HepG2 (cell line): ENCODE measurements around the gene EEPD1. TPM values are rescaled to one million over a fixed set of nuclear protein-coding genes. Genes with fewer than 3 reads are reported as not detected.

Experiments used
- ATAC-seq: fragments of 200-7000 bp; cut with Tn5 transposase; 3 replicates; pipeline ENCODE4 v1.9.1; 2020; ENCODE audit warnings: mild to moderate bottlenecking, moderate library complexity
- BruUV-seq: library from RNA; stranded (reverse); fragments of 400-500 nt; replicated peaks from 2 replicates; lab custom pipeline; 2021; lab: Mats Ljungman, UMichigan
- CTCF ChIA-PET: fragments of 300-600 bp; formaldehyde crosslinking; extraction: SDS; loops from one replicate; lab custom pipeline; 2021; ENCODE audit warnings: low total read pairs, inconsistent platforms, low intra/inter-chr PET ratio; lab: Yijun Ruan, JAX
- POLR2A ChIA-PET: fragments of 350-600 bp; sonication (Branson Sonifier 250); formaldehyde crosslinking; loops from one replicate; lab custom pipeline; 2020; ENCODE audit warnings: antibody characterized with exemption, inconsistent platforms; lab: Yijun Ruan, JAX
- DNase-seq: peaks from one replicate; pipeline ENCODE4 v3.0.0-alpha.2; 2015; ENCODE audit warnings: low spot score
- FAIRE-seq: peaks from 3 replicates; lab custom pipeline; 2011; peaks lifted over from hg19 to GRCh38; lab: Jason Lieb, UNC
- H2AFZ ChIP-seq: one replicate; pipeline ENCODE4 v1.6.1; 2011; ENCODE audit warnings: low read length, inconsistent platforms
- H3K27ac ChIP-seq: fragments of 300-600 bp; 3 replicates; pipeline ENCODE4 v1.8.0; 2011; ENCODE audit warnings: mixed run types, mild to moderate bottlenecking, mixed read lengths, low read length, inconsistent platforms; ENCODE audit not compliant: insufficient read depth; ENCODE audit errors: extremely low read length
- H3K27me3 ChIP-seq, 2 experiments: fragments of 200-600 bp in 1 of 2; 2 replicates in 1 of 2; 3 replicates in 1 of 2; pipeline versions ENCODE4 v1.6.0 to v1.8.0; 2011; ENCODE audit warnings: low read length in 2 of 2, mild to moderate bottlenecking in 2 of 2, moderate library complexity in 2 of 2, inconsistent platforms in 1 of 2; ENCODE audit not compliant: insufficient read depth in 2 of 2, control insufficient read depth in 1 of 2
- H3K36me3 ChIP-seq, 2 experiments: fragments of 200-600 bp in 1 of 2; replicated peaks in 1 of 2; 2 replicates in 1 of 2; 3 replicates in 1 of 2; pipeline versions ENCODE4 v1.5.1 to v1.8.0; 2011; ENCODE audit warnings: low read length in 2 of 2, inconsistent platforms in 1 of 2; ENCODE audit not compliant: insufficient read depth in 2 of 2, control insufficient read depth in 1 of 2
- H3K4me1 ChIP-seq: 2 replicates; pipeline ENCODE4 v1.5.1; 2012; ENCODE audit warnings: low read length, inconsistent platforms; ENCODE audit not compliant: insufficient read depth
- H3K4me2 ChIP-seq: 2 replicates; pipeline ENCODE4 v1.6.0; 2011; ENCODE audit warnings: low read depth, low read length, inconsistent platforms
- H3K4me3 ChIP-seq, 3 experiments: fragments of 200-600 bp in 1 of 3; sonication (generic), shearing (Covaris generic) in 1 of 3; replicated peaks in 1 of 3; 2 replicates each; pipeline ENCODE4 v1.5.1; 2011 to 2016; ENCODE audit warnings: low read length in 3 of 3, inconsistent platforms in 2 of 3, low read depth in 2 of 3, mild to moderate bottlenecking in 2 of 3, control low read depth in 1 of 3, mixed read lengths in 1 of 3; ENCODE audit not compliant: insufficient read depth in 1 of 3
- H3K79me2 ChIP-seq: one replicate; pipeline ENCODE4 v1.6.1; 2011; ENCODE audit warnings: low read length, inconsistent platforms; ENCODE audit not compliant: insufficient read depth
- H3K9ac ChIP-seq: 2 replicates; pipeline ENCODE4 v1.6.0; 2011; ENCODE audit warnings: mild to moderate bottlenecking, low read depth, low read length, inconsistent platforms; ENCODE audit not compliant: insufficient read depth
- H3K9me3 ChIP-seq: 2 replicates; pipeline ENCODE4 v1.5.1; 2012; ENCODE audit warnings: mild to moderate bottlenecking, low read length
- H4K20me1 ChIP-seq: 2 replicates; pipeline ENCODE4 v1.6.0; 2011; ENCODE audit warnings: inconsistent platforms, mild to moderate bottlenecking, low read length, moderate library complexity; ENCODE audit not compliant: insufficient read depth
- HNRNPH1 ChIP-seq: fragments of 200-400 bp; formaldehyde crosslinking; optimal IDR thresholded peaks from 2 replicates; pipeline ENCODE3; 2017; ENCODE audit warnings: mild to moderate bottlenecking, low read depth, low read length
- NCOR1 ChIP-seq: fragments of 200-600 bp; sonication (generic); IDR thresholded peaks from 2 replicates; pipeline ENCODE4 v1.7.0; 2017; ENCODE audit warnings: antibody characterized with exemption, low read length, borderline replicate concordance
- NFE2L2 ChIP-seq: fragments of 150-350 bp; IDR thresholded peaks from 2 replicates; pipeline ENCODE4 v1.6.1; 2014; ENCODE audit warnings: low read length
- RCOR2 ChIP-seq: IDR thresholded peaks from 2 replicates; pipeline ENCODE4 v1.6.1; 2016; ENCODE audit warnings: missing biosample characterization, missing genetic modification reagents
- SMARCC2 ChIP-seq: fragments of 450-650 bp; IDR thresholded peaks from 2 replicates; pipeline ENCODE4 v1.6.1; 2017; ENCODE audit warnings: antibody characterized with exemption, mild to moderate bottlenecking
- XRCC5 ChIP-seq: fragments of 200-400 bp; formaldehyde crosslinking; optimal IDR thresholded peaks from 2 replicates; pipeline ENCODE3; 2017; ENCODE audit warnings: mild to moderate bottlenecking, low read length
- ZMAT3 ChIP-seq: sonication (generic); formaldehyde crosslinking; conservative IDR thresholded peaks from 2 replicates; pipeline ENCODE4 v1.7.0; 2021; ENCODE audit warnings: missing genetic modification reagents
- ZNF143 ChIP-seq: sonication (generic); formaldehyde crosslinking; IDR thresholded peaks from 2 replicates; pipeline ENCODE4 v1.4.0; 2020; ENCODE audit warnings: missing genetic modification reagents
- ZNF180 ChIP-seq: sonication (generic); formaldehyde crosslinking; IDR thresholded peaks from 2 replicates; pipeline ENCODE4 v1.4.0; 2020; ENCODE audit warnings: low read depth, missing genetic modification reagents, borderline replicate concordance
- ZNF510 ChIP-seq: sonication (generic); formaldehyde crosslinking; IDR thresholded peaks from 2 replicates; pipeline ENCODE4 v1.4.0; 2020; ENCODE audit warnings: low read depth, mild to moderate bottlenecking, missing genetic modification reagents
- ZNF552 ChIP-seq: sonication (generic); formaldehyde crosslinking; IDR thresholded peaks from 2 replicates; pipeline ENCODE4 v1.9.0; 2022; ENCODE audit warnings: missing genetic modification reagents, mild to moderate bottlenecking, borderline replicate concordance
- ZNF616 ChIP-seq: sonication (generic); formaldehyde crosslinking; IDR thresholded peaks from 2 replicates; pipeline ENCODE4 v1.5.0; 2020; ENCODE audit warnings: low read depth, mild to moderate bottlenecking, missing genetic modification reagents
- ZNF761 ChIP-seq: sonication (generic); formaldehyde crosslinking; conservative IDR thresholded peaks from 2 replicates; pipeline ENCODE4 v1.4.0; 2020; ENCODE audit warnings: mild to moderate bottlenecking, missing genetic modification reagents
- WGBS: methylation state at CpG from one replicate; pipeline ENCODE4 v1.1.6; 2017; ENCODE audit warnings: low lambda C conversion rate; 5-methylcytosine and 5-hydroxymethylcytosine counted together
- in situ Hi-C: cut with HindIII; loops from 2 replicates; pipeline ENCODE4 v1.10.0; 2017; ENCODE audit warnings: low pct_unique_long_range_greater_than_20kb; ENCODE audit not compliant: extremely low pct_ligation_motif_present
- intact Hi-C: fragments of 100-400 bp; cut with micrococcal nuclease; formaldehyde crosslinking; loops from one replicate; pipeline ENCODE4 v1.10.0; 2022; ENCODE audit not compliant: unreplicated experiment
- polyA plus RNA-seq, 8 experiments: library from polyadenylated mRNA; depleted of rRNA in 3 of 8; stranded (reverse) in 7 of 8; unstranded in 1 of 8; fragments of >200 nt; fragmentation: Illumina TruSeq in 4 of 8; extraction: Trizol in 4 of 8; gene quantifications; 2 replicates each; pipeline versions ENCODE4 v1.2.1 to v1.2.3, GENCODE V29; 2011 to 2016; ENCODE audit warnings: low read depth in 4 of 8, missing spikeins in 1 of 8, mixed read lengths in 1 of 8; ENCODE audit not compliant: insufficient read depth in 1 of 8
- total RNA-seq, 5 experiments: library from RNA; depleted of rRNA; stranded (reverse); fragments of >200 nt; fragmentation: Illumina TruSeq; extraction: Trizol; gene quantifications; 2 replicates each; pipeline ENCODE4 v1.2.3, GENCODE V29; 2016; ENCODE audit warnings: low read depth in 1 of 5
- TF ChIP-seq, protein P1 (sequence below): conservative IDR thresholded peaks from 2 replicates; pipeline ENCODE4 v1.6.1; 2018; ENCODE audit warnings: missing genetic modification reagents
- TF ChIP-seq, protein P2 (sequence below), 2 experiments: fragments of 450-650 bp in 1 of 2; sonication (generic) in 1 of 2; formaldehyde crosslinking; IDR thresholded peaks; 2 replicates each; pipeline versions ENCODE4 v1.5.0 to v1.8.0; 2020 to 2022; ENCODE audit warnings: mild to moderate bottlenecking in 1 of 2, missing genetic modification reagents in 1 of 2
- TF ChIP-seq, protein P3 (sequence below): sonication (generic); formaldehyde crosslinking; conservative IDR thresholded peaks from 2 replicates; pipeline ENCODE4 v1.4.0; 2020; ENCODE audit warnings: missing genetic modification reagents
- TF ChIP-seq, protein P4 (sequence below): sonication (generic); formaldehyde crosslinking; IDR thresholded peaks from 2 replicates; pipeline ENCODE4 v1.4.0; 2020; ENCODE audit warnings: mild to moderate bottlenecking, low read depth, missing genetic modification reagents
- TF ChIP-seq, protein P5 (sequence below): sonication (generic); formaldehyde crosslinking; IDR thresholded peaks from 2 replicates; pipeline ENCODE4 v1.5.1; 2020; ENCODE audit warnings: mild to moderate bottlenecking, missing genetic modification reagents, borderline replicate concordance

EEPD1 gene
- total and polyA plus RNA-seq, 2 of the 13 experiments (the other 11 are each of a cell fraction or from before 2014, with no cell fraction given), result 10.1 to 16.4 TPM

DNA sequence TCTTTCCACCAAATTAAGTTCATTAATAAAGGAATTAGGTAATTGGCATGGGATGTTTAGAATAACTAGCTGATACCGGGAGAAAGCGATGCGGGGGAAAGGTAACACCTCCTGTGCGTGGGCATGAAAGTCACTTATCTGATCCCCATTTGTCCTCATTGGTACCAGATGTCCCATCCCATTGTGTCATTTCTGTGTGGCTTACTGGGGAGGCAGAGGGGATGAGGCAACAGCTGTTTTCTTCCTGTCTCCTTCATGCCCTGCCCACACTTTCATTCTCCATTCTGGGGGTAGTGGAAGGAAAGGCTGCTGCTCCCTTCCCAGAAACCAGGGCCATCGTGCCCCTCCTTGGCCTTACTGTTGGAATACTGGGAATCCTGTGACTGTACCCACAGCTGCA, 27.1 kb downstream of the EEPD1 start:
- WGBS, result 78% methylated on average over 5 of the region's 5 CpGs
- no peak overlapping the region for H3K4me3 ChIP-seq
- no peaks in the 10 kb centered on the region for H3K27me3 ChIP-seq
- no peak overlapping the region for H3K4me2 ChIP-seq
- FAIRE-seq (no peak), ATAC-seq (no peak), DNase-seq (no peak)
- no peaks in the 10 kb centered on the region for H4K20me1 ChIP-seq
- no peak overlapping the region for H3K9ac ChIP-seq
- intact Hi-C loops (no loop called here), in situ Hi-C loops (no loop called here)
- H3K27ac ChIP-seq, result no peak overlapping the region
- ChIA-PET POLR2A (no interaction called here), CTCF (no interaction called here)
- H3K79me2 ChIP-seq, result peaks cover 21% of the 10 kb centered on the region
- peaks cover 6% of the 10 kb centered on the region in 2 experiments; a peak in 3 of 5 replicates for H3K36me3 ChIP-seq
- BruUV-seq, result no TSS peak
- TF ChIP-seq NFE2L2 (no peak), ZNF761 (no peak), XRCC5 (no peak), ZMAT3 (no peak), RCOR2 (no peak), ZNF143 (CRISPR knock-in tag) (no peak), HNRNPH1 (no peak), ZNF180 (CRISPR knock-in tag) (no peak), ZNF552 (CRISPR knock-in tag) (no peak), ZNF616 (no peak), NCOR1 (no peak), ZNF510 (no peak), SMARCC2 (no peak)
- TF ChIP-seq, protein P1, sequence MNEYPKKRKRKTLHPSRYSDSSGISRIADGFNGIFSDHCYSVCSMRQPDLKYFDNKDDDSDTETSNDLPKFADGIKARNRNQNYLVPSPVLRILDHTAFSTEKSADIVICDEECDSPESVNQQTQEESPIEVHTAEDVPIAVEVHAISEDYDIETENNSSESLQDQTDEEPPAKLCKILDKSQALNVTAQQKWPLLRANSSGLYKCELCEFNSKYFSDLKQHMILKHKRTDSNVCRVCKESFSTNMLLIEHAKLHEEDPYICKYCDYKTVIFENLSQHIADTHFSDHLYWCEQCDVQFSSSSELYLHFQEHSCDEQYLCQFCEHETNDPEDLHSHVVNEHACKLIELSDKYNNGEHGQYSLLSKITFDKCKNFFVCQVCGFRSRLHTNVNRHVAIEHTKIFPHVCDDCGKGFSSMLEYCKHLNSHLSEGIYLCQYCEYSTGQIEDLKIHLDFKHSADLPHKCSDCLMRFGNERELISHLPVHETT (CRISPR knock-in tag), result no peak
- TF ChIP-seq, protein P2, sequence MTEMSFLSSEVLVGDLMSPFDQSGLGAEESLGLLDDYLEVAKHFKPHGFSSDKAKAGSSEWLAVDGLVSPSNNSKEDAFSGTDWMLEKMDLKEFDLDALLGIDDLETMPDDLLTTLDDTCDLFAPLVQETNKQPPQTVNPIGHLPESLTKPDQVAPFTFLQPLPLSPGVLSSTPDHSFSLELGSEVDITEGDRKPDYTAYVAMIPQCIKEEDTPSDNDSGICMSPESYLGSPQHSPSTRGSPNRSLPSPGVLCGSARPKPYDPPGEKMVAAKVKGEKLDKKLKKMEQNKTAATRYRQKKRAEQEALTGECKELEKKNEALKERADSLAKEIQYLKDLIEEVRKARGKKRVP (CRISPR knock-in tag; IDR thresholded peaks at IDR 0.05), result no peak
- TF ChIP-seq, protein P3, sequence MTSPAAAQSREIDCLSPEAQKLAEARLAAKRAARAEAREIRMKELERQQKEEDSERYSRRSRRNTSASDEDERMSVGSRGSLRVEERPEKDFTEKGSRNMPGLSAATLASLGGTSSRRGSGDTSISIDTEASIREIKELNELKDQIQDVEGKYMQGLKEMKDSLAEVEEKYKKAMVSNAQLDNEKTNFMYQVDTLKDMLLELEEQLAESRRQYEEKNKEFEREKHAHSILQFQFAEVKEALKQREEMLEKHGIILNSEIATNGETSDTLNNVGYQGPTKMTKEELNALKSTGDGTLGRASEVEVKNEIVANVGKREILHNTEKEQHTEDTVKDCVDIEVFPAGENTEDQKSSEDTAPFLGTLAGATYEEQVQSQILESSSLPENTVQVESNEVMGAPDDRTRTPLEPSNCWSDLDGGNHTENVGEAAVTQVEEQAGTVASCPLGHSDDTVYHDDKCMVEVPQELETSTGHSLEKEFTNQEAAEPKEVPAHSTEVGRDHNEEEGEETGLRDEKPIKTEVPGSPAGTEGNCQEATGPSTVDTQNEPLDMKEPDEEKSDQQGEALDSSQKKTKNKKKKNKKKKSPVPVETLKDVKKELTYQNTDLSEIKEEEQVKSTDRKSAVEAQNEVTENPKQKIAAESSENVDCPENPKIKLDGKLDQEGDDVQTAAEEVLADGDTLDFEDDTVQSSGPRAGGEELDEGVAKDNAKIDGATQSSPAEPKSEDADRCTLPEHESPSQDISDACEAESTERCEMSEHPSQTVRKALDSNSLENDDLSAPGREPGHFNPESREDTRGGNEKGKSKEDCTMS (CRISPR knock-in tag), result no peak
- TF ChIP-seq, protein P4, sequence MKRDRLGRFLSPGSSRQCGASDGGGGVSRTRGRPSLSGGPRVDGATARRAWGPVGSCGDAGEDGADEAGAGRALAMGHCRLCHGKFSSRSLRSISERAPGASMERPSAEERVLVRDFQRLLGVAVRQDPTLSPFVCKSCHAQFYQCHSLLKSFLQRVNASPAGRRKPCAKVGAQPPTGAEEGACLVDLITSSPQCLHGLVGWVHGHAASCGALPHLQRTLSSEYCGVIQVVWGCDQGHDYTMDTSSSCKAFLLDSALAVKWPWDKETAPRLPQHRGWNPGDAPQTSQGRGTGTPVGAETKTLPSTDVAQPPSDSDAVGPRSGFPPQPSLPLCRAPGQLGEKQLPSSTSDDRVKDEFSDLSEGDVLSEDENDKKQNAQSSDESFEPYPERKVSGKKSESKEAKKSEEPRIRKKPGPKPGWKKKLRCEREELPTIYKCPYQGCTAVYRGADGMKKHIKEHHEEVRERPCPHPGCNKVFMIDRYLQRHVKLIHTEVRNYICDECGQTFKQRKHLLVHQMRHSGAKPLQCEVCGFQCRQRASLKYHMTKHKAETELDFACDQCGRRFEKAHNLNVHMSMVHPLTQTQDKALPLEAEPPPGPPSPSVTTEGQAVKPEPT (CRISPR knock-in tag), result no peak
- TF ChIP-seq, protein P5, sequence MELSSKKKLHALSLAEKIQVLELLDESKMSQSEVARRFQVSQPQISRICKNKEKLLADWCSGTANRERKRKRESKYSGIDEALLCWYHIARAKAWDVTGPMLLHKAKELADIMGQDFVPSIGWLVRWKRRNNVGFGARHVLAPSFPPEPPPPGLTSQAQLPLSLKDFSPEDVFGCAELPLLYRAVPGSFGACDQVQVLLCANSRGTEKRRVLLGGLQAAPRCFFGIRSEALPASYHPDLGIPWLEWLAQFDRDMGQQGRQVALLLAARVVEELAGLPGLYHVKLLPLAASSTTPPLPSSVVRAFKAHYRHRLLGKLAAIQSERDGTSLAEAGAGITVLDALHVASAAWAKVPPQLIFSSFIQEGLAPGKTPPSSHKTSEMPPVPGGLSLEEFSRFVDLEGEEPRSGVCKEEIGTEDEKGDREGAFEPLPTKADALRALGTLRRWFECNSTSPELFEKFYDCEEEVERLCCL (CRISPR knock-in tag), result no peak
- peaks cover 43% of the 10 kb centered on the region for H3K4me1 ChIP-seq
- H3K9me3 ChIP-seq, result no peaks in the 10 kb centered on the region
- no peak overlapping the region for H2AFZ ChIP-seq
